ENCODE results near the gene LHX6. TPM values are rescaled to one million over a fixed set of nuclear protein-coding genes. Genes with fewer than 3 reads are reported as not detected.

Gene LHX6
- total and polyA plus RNA-seq, 2 of the 4 experiments (the other 2 are of a cell fraction), result under 0.01 to 0.05 TPM

GRCh38 chr9:122186301-122186700 is 42.5 kb downstream of the LHX6 start:
- H4K91ac ChIP-seq (ENCODE audit: insufficient read depth, low read depth, low read length), result no peak overlapping the region
- H3K14ac ChIP-seq (replicated peaks; ENCODE audit: low read depth, low read length), result no peak overlapping the region
- no peak overlapping the region for H3K18ac ChIP-seq (ENCODE audit: low read depth, low read length)
- H4K8ac ChIP-seq (ENCODE audit: low read depth in 2 of 2, low read length in 2 of 2), result no peak overlapping the region
- POLR2A ChIA-PET (ENCODE audit: unreplicated experiment), result no interaction called here
- no peak overlapping the region for H3K4ac ChIP-seq (ENCODE audit: low read depth, low read length)
- H3K27ac ChIP-seq (ENCODE audit: insufficient read depth, low read length), result no peak overlapping the region
- WGBS, 2 experiments (ENCODE audit: extremely low coverage in 2 of 2, insufficient read length in 1 of 2), result no CpG with 5 or more reads among the region's 5 CpGs
- no peak overlapping the region for H2BK15ac ChIP-seq (ENCODE audit: low read depth, low read length)
- intact Hi-C loops (cut with micrococcal nuclease), result no loop called here
- dilution Hi-C loops (cut with HindIII; ENCODE audit: low sequenced_read_pairs, unreplicated experiment), result no loop called here
- no TSS peak for BruUV-seq (replicated peaks)
- no peaks in the 10 kb centered on the region for H3K36me3 ChIP-seq (ENCODE audit: control insufficient read depth, insufficient read depth, low read length)
- no peak overlapping the region for H4K5ac ChIP-seq (ENCODE audit: low read depth, low read length)
- H2AK9ac ChIP-seq (replicated peaks; ENCODE audit: low read depth, low read length, poor library complexity), result no peak overlapping the region
- no peaks in the 10 kb centered on the region for H3K9me3 ChIP-seq (ENCODE audit: control insufficient read depth, insufficient read depth, low read length)
- no peaks in the 10 kb centered on the region for H3K4me1 ChIP-seq (ENCODE audit: control insufficient read depth, insufficient read depth, low read length)
- H3K56ac ChIP-seq (ENCODE audit: extremely low read depth, insufficient read depth, low read length), result no peak overlapping the region
- ATAC-seq (ENCODE audit: low read depth), result no peak
- CTCF ChIA-PET, result no interaction called here
- in situ Hi-C loops (cut with MboI; ENCODE audit: low sequenced_read_pairs), result no loop called here
- no peak overlapping the region for H3K9ac ChIP-seq (ENCODE audit: low read depth, low read length)
- no peak overlapping the region for H3K4me2 ChIP-seq (ENCODE audit: low read depth, low read length)
- no peak overlapping the region for H3K23ac ChIP-seq (ENCODE audit: low read depth, low read length)
- H3K27me3 ChIP-seq (ENCODE audit: control insufficient read depth, insufficient read depth, low read length), result peaks cover 35% of the 10 kb centered on the region
- no peak overlapping the region for H2AK5ac ChIP-seq (ENCODE audit: low read depth, low read length)
- H2BK5ac ChIP-seq (ENCODE audit: low read depth, low read length, poor library complexity, severe bottlenecking), result no peak overlapping the region
- no peak overlapping the region for H2BK20ac ChIP-seq (ENCODE audit: low read depth, low read length)
- no peaks in the 10 kb centered on the region for H3K79me1 ChIP-seq (ENCODE audit: low read depth in 1 of 2, low read length in 2 of 2)
- no peaks in the 10 kb centered on the region for H4K20me1 ChIP-seq (ENCODE audit: insufficient read depth, low read length)
- no peak overlapping the region for H3K4me3 ChIP-seq (ENCODE audit: insufficient read depth, low read depth, low read length)
- H2AFZ ChIP-seq (replicated peaks; ENCODE audit: low read length, poor library complexity), result no peak overlapping the region
- H2BK120ac ChIP-seq (ENCODE audit: low read depth, low read length), result no peak overlapping the region
- no peak for TF ChIP-seq NFE2L2 (IDR thresholded peaks at IDR 0.05; ENCODE audit: low read depth, low read length)
- no peak for TF ChIP-seq CEBPB (IDR thresholded peaks at IDR 0.05; ENCODE audit: low read depth, low read length)
- TF ChIP-seq POLR2A (IDR thresholded peaks at IDR 0.05; ENCODE audit: low read depth, low read length), result no peak
- no peak for TF ChIP-seq CHD1 (IDR thresholded peaks at IDR 0.05; ENCODE audit: low read depth, low read length)
- TF ChIP-seq BHLHE40 (IDR thresholded peaks at IDR 0.05; ENCODE audit: low read depth, low read length), result no peak
- TF ChIP-seq USF2 (IDR thresholded peaks at IDR 0.05; ENCODE audit: low read depth, low read length), result no peak
- no peak for TF ChIP-seq MAFK (IDR thresholded peaks at IDR 0.05; ENCODE audit: low read depth, low read length)
- peaks cover 3% of the 10 kb centered on the region; the same call in 1 of the 2 replicates for H3K9me1 ChIP-seq (ENCODE audit: insufficient read depth, low read length)
- DNase-seq, result no peak
